GM19025 (cell line): ENCODE data around the gene TCF4.

Source experiments
- ATAC-seq: cut with Tn5 transposase; IDR thresholded peaks from one replicate; pipeline ENCODE4 v1.9.1; 2021; ENCODE audit warnings: mild to moderate bottlenecking, low read depth, moderate library complexity; ENCODE audit not compliant: unreplicated experiment

Gene TCF4

GRCh38 chr18:55509631-55510324 is 78.2 kb downstream of the TCF4 start:
- peak; percentile 87 for ATAC-seq

- ATAC-seq, result no peak
Measured at GRCh38 chr18:55508651-55509050, 79.3 kb downstream of the TCF4 start.

- no peak for ATAC-seq
Measured at GRCh38 chr18:55506074-55506473, 81.9 kb downstream of the TCF4 start.

- no peak for ATAC-seq
Measured at GRCh38 chr18:55504808-55505207, 83.2 kb downstream of the TCF4 start.

GRCh38 chr18:55503167-55503820 is 84.7 kb downstream of the TCF4 start:
- no peak for ATAC-seq

GRCh38 chr18:55501982-55502710 is 85.8 kb downstream of the TCF4 start:
- no peak for ATAC-seq

- ATAC-seq, result no peak
Measured at GRCh38 chr18:55501579-55501978, 86.4 kb downstream of the TCF4 start.

- no peak for ATAC-seq
Measured at GRCh38 chr18:55500316-55501086, 87.5 kb downstream of the TCF4 start.

- ATAC-seq, result no peak
Measured at GRCh38 chr18:55499526-55499925, 88.5 kb downstream of the TCF4 start.

GRCh38 chr18:55497825-55498403 is 90.1 kb downstream of the TCF4 start:
- ATAC-seq, result no peak

GRCh38 chr18:55494899-55495298 is 93.1 kb downstream of the TCF4 start:
- no peak for ATAC-seq

GRCh38 chr18:55494441-55494840 is 93.6 kb downstream of the TCF4 start:
- ATAC-seq, result no peak

GRCh38 chr18:55491616-55492015 is 96.4 kb downstream of the TCF4 start:
- no peak for ATAC-seq

GRCh38 chr18:55489034-55489986 is 98.7 kb downstream of the TCF4 start:
- ATAC-seq, result peak; percentile 66

GRCh38 chr18:55488473-55488872 is 99.5 kb downstream of the TCF4 start:
- ATAC-seq, result no peak

- no peak for ATAC-seq
Measured at GRCh38 chr18:55487997-55488396, 100.0 kb downstream of the TCF4 start.

GRCh38 chr18:55486936-55487335 is 101.1 kb downstream of the TCF4 start:
- no peak for ATAC-seq

GRCh38 chr18:55485666-55486065 is 102.3 kb downstream of the TCF4 start:
- ATAC-seq, result no peak

GRCh38 chr18:55484773-55485172 is 103.2 kb downstream of the TCF4 start:
- no peak for ATAC-seq
